SJSA1 (cell line): Measurements from ENCODE around the gene FERMT1. TPM values are rescaled to one million over a fixed set of nuclear protein-coding genes. Genes with fewer than 3 reads are reported as not detected.

ENCODE experiments used
- DNase-seq, 2 experiments: peaks; one replicate each; pipeline ENCODE4 v3.0.0-alpha.2; 2015 to 2020; ENCODE audit warnings: low spot score in 2 of 2, low read depth in 1 of 2
- H3K27ac ChIP-seq: fragments of 250-450 bp; sonication (Bioruptor Pico); 2 replicates; pipeline ENCODE4 v1.5.1; 2020; ENCODE audit warnings: mild to moderate bottlenecking, moderate library complexity
- H3K27me3 ChIP-seq: fragments of 250-450 bp; sonication (Bioruptor Pico); replicated peaks from 2 replicates; pipeline ENCODE4 v1.5.1; 2020; ENCODE audit warnings: mild to moderate bottlenecking, moderate library complexity
- H3K36me3 ChIP-seq: fragments of 250-450 bp; sonication (Bioruptor Pico); 2 replicates; pipeline ENCODE4 v1.5.1; 2020; ENCODE audit warnings: mild to moderate bottlenecking
- H3K4me1 ChIP-seq: fragments of 250-450 bp; sonication (Bioruptor Pico); replicated peaks from 2 replicates; pipeline ENCODE4 v1.6.1; 2021; ENCODE audit warnings: mild to moderate bottlenecking
- H3K4me3 ChIP-seq: fragments of 250-450 bp; sonication (Bioruptor Pico); 2 replicates; pipeline ENCODE4 v1.5.1; 2020; ENCODE audit warnings: mild to moderate bottlenecking
- H3K9me3 ChIP-seq: fragments of 250-450 bp; sonication (Bioruptor Pico); replicated peaks from 2 replicates; pipeline ENCODE4 v1.5.1; 2020; ENCODE audit warnings: mild to moderate bottlenecking
- total RNA-seq: library from RNA; depleted of rRNA; stranded (reverse); fragments of >200 nt; shearing (Covaris generic); gene quantifications from 2 replicates; pipeline ENCODE4 v1.2.3, GENCODE V29; 2014

FERMT1 gene
- total RNA-seq, 1 experiment from 2014 or later = 0.13 TPM

GRCh38 chr20:6053776-6054688, 68.8 kb downstream of the FERMT1 start, which contains the start of gene LRRN4:
TSS of gene LRRN4 (minus strand) at chr20:6054060. CDS start at chr20:6052799, 1,261 bp downstream.
- Histone ChIP-seq H3K4me3 (no peak within 1 kb of the TSS), H3K36me3 (no peaks in the 10 kb centered on the region), H3K27me3 (peaks cover 30% of the 10 kb centered on the region), H3K4me1 (peaks cover 8% of the 10 kb centered on the region), H3K9me3 (no peaks in the 10 kb centered on the region), H3K27ac (no peak within 1 kb of the TSS)
- DNase-seq = no peak

- DNase-seq = no peak
- H3K4me1 ChIP-seq = peaks cover 8% of the 10 kb centered on the region
- H3K9me3 ChIP-seq = no peaks in the 10 kb centered on the region
- peaks cover 30% of the 10 kb centered on the region for H3K27me3 ChIP-seq
- H3K27ac ChIP-seq = no peak overlapping the region
- H3K4me3 ChIP-seq = no peak overlapping the region
- no peaks in the 10 kb centered on the region for H3K36me3 ChIP-seq
Measured at GRCh38 chr20:6053064-6053775, 69.6 kb downstream of the FERMT1 start.

- Histone ChIP-seq H3K27ac (no peak overlapping the region), H3K4me3 (no peak overlapping the region), H3K4me1 (peaks cover 8% of the 10 kb centered on the region), H3K9me3 (no peaks in the 10 kb centered on the region), H3K27me3 (peaks cover 30% of the 10 kb centered on the region), H3K36me3 (no peaks in the 10 kb centered on the region)
- no peak for DNase-seq
Measured at GRCh38 chr20:6051505-6051904, 71.3 kb downstream of the FERMT1 start.

GRCh38 chr20:6048391-6048790, 74.4 kb downstream of the FERMT1 start:
- Histone ChIP-seq H3K9me3 (no peaks in the 10 kb centered on the region), H3K27me3 (peaks cover 30% of the 10 kb centered on the region), H3K27ac (no peak overlapping the region), H3K4me1 (peaks cover 8% of the 10 kb centered on the region), H3K4me3 (no peak overlapping the region), H3K36me3 (no peaks in the 10 kb centered on the region)
- no peak for DNase-seq

GRCh38 chr20:6046432-6046831, 76.4 kb downstream of the FERMT1 start:
- H3K4me1 ChIP-seq = no peaks in the 10 kb centered on the region
- no peaks in the 10 kb centered on the region for H3K9me3 ChIP-seq
- H3K36me3 ChIP-seq = peaks cover under 1% of the 10 kb centered on the region
- H3K27ac ChIP-seq = no peak overlapping the region
- peaks cover 14% of the 10 kb centered on the region for H3K27me3 ChIP-seq
- no peak overlapping the region for H3K4me3 ChIP-seq
- no peak for DNase-seq

- Histone ChIP-seq H3K36me3 (peaks cover 9% of the 10 kb centered on the region), H3K27me3 (peaks cover 6% of the 10 kb centered on the region; the same call in 1 of the 2 replicates), H3K27ac (no peak overlapping the region), H3K4me1 (no peaks in the 10 kb centered on the region), H3K4me3 (no peak overlapping the region), H3K9me3 (no peaks in the 10 kb centered on the region)
- DNase-seq = no peak
Measured at GRCh38 chr20:6045566-6045965, 77.3 kb downstream of the FERMT1 start.

- Histone ChIP-seq H3K9me3 (no peaks in the 10 kb centered on the region), H3K27me3 (no peaks in the 10 kb centered on the region), H3K4me3 (no peak overlapping the region), H3K27ac (no peak overlapping the region), H3K4me1 (no peaks in the 10 kb centered on the region), H3K36me3 (peaks cover 12% of the 10 kb centered on the region)
- no peak for DNase-seq
Measured at GRCh38 chr20:6044115-6044514, 78.7 kb downstream of the FERMT1 start.

GRCh38 chr20:6041808-6042265, 81.0 kb downstream of the FERMT1 start:
- H3K9me3 ChIP-seq = no peaks in the 10 kb centered on the region
- no peak overlapping the region for H3K4me3 ChIP-seq
- H3K4me1 ChIP-seq = no peaks in the 10 kb centered on the region
- DNase-seq = no peak
- H3K27ac ChIP-seq = no peak overlapping the region
- no peaks in the 10 kb centered on the region for H3K27me3 ChIP-seq
- peaks cover 31% of the 10 kb centered on the region for H3K36me3 ChIP-seq

- H3K9me3 ChIP-seq = no peaks in the 10 kb centered on the region
- H3K4me1 ChIP-seq = no peaks in the 10 kb centered on the region
- no peak overlapping the region for H3K4me3 ChIP-seq
- DNase-seq = no peak
- H3K27me3 ChIP-seq = no peaks in the 10 kb centered on the region
- H3K36me3 ChIP-seq = peaks cover 36% of the 10 kb centered on the region
- H3K27ac ChIP-seq = no peak overlapping the region
Measured at GRCh38 chr20:6040958-6041807, 81.6 kb downstream of the FERMT1 start.

GRCh38 chr20:6040540-6040939, 82.3 kb downstream of the FERMT1 start:
- Histone ChIP-seq H3K4me3 (no peak overlapping the region), H3K4me1 (no peaks in the 10 kb centered on the region), H3K27me3 (no peaks in the 10 kb centered on the region), H3K36me3 (peaks cover 41% of the 10 kb centered on the region), H3K27ac (no peak overlapping the region), H3K9me3 (no peaks in the 10 kb centered on the region)
- no peak for DNase-seq

GRCh38 chr20:6039766-6040165, 83.1 kb downstream of the FERMT1 start:
- Histone ChIP-seq H3K27me3 (no peaks in the 10 kb centered on the region), H3K9me3 (no peaks in the 10 kb centered on the region), H3K4me1 (no peaks in the 10 kb centered on the region), H3K4me3 (no peak overlapping the region), H3K36me3 (peaks cover 43% of the 10 kb centered on the region), H3K27ac (no peak overlapping the region)
- DNase-seq = no peak

GRCh38 chr20:6038256-6038655, 84.6 kb downstream of the FERMT1 start:
- no peak overlapping the region for H3K4me3 ChIP-seq
- DNase-seq = no peak
- no peaks in the 10 kb centered on the region for H3K4me1 ChIP-seq
- no peaks in the 10 kb centered on the region for H3K9me3 ChIP-seq
- peaks cover 57% of the 10 kb centered on the region for H3K36me3 ChIP-seq
- H3K27me3 ChIP-seq = no peaks in the 10 kb centered on the region
- no peak overlapping the region for H3K27ac ChIP-seq

- no peaks in the 10 kb centered on the region for H3K27me3 ChIP-seq
- DNase-seq = no peak
- H3K36me3 ChIP-seq = peaks cover 65% of the 10 kb centered on the region
- no peaks in the 10 kb centered on the region for H3K9me3 ChIP-seq
- H3K4me3 ChIP-seq = no peak overlapping the region
- H3K27ac ChIP-seq = no peak overlapping the region
- no peaks in the 10 kb centered on the region for H3K4me1 ChIP-seq
Measured at GRCh38 chr20:6037082-6037481, 85.7 kb downstream of the FERMT1 start.
